Type B pancreatic cell (in vitro differentiated cells): ENCODE results near the gene TYRO3. TPM values are rescaled to one million over a fixed set of nuclear protein-coding genes. Genes with fewer than 3 reads are reported as not detected.

ENCODE experiments used
- DNase-seq: peaks from one replicate; pipeline ENCODE4 v3.0.0; 2021; ENCODE audit warnings: mixed read lengths; ENCODE audit not compliant: unreplicated experiment; ENCODE audit errors: extremely low spot score
- H3K27ac Mint-ChIP-seq: 2 replicates; pipeline ENCODE4 v1.8.0; 2021; ENCODE audit warnings: mild to moderate bottlenecking, mixed read lengths
- H3K27me3 Mint-ChIP-seq: 2 replicates; pipeline ENCODE4 v1.8.0; 2021; ENCODE audit warnings: mixed read lengths
- H3K36me3 Mint-ChIP-seq: 2 replicates; pipeline ENCODE4 v1.8.0; 2021; ENCODE audit warnings: mixed read lengths
- H3K4me1 Mint-ChIP-seq: one replicate; pipeline ENCODE4 v1.8.0; 2021; ENCODE audit warnings: mixed read lengths; ENCODE audit not compliant: unreplicated experiment
- H3K4me3 Mint-ChIP-seq: 2 replicates; pipeline ENCODE4 v1.8.0; 2021; ENCODE audit warnings: mild to moderate bottlenecking, mixed read lengths
- H3K9me3 Mint-ChIP-seq: 2 replicates; pipeline ENCODE4 v1.8.0; 2021; ENCODE audit warnings: mixed read lengths
- CTCF ChIP-seq: fragments of 200-600 bp; sonication (generic); conservative IDR thresholded peaks from 2 replicates; pipeline ENCODE4 v1.5.0; 2021; ENCODE audit warnings: antibody characterized with exemption, mild to moderate bottlenecking
- total RNA-seq: library from RNA; stranded (reverse); gene quantifications from 2 replicates; pipeline ENCODE4 v1.2.1, GENCODE V29; 2021; ENCODE audit warnings: low replicate concordance

Gene TYRO3
- total RNA-seq, 1 donor from 2014 or later, result 43.0 TPM

- no peaks in the 10 kb centered on the region for H3K9me3 Mint-ChIP-seq
- DNase-seq, result no peak
- H3K27ac Mint-ChIP-seq, result no peak overlapping the region
- H3K36me3 Mint-ChIP-seq, result no peaks in the 10 kb centered on the region
- H3K27me3 Mint-ChIP-seq, result peaks cover 6% of the 10 kb centered on the region
- H3K4me3 Mint-ChIP-seq, result no peak overlapping the region
- peaks cover 10% of the 10 kb centered on the region for H3K4me1 Mint-ChIP-seq
- no peak for TF ChIP-seq CTCF
Observed at GRCh38 chr15:41554343-41554742, 4.7 kb upstream of the TYRO3 start.

- Mint-ChIP-seq H3K27ac (peak overlapping the region; percentile 5), H3K27me3 (peaks cover 6% of the 10 kb centered on the region), H3K9me3 (no peaks in the 10 kb centered on the region), H3K4me1 (peaks cover 13% of the 10 kb centered on the region), H3K4me3 (no peak overlapping the region), H3K36me3 (no peaks in the 10 kb centered on the region)
- DNase-seq, result no peak
- TF ChIP-seq CTCF, result no peak
Observed at GRCh38 chr15:41554915-41555314, 4.1 kb upstream of the TYRO3 start.

GRCh38 chr15:41556677-41557076 lies 2.3 kb upstream of the TYRO3 start:
- Mint-ChIP-seq H3K4me3 (peak overlapping the region; percentile 40), H3K9me3 (no peaks in the 10 kb centered on the region), H3K27me3 (peaks cover 6% of the 10 kb centered on the region), H3K4me1 (peaks cover 22% of the 10 kb centered on the region), H3K27ac (no peak overlapping the region), H3K36me3 (no peaks in the 10 kb centered on the region)
- no peak for TF ChIP-seq CTCF
- no peak for DNase-seq

GRCh38 chr15:41557673-41558399 lies 1.2 kb upstream of the TYRO3 start:
- H3K27ac Mint-ChIP-seq, result peak overlapping the region; percentile 94
- TF ChIP-seq CTCF, result peak; percentile 96

GRCh38 chr15:41559239-41559782 lies 299 bp downstream of the TYRO3 start:
- Mint-ChIP-seq H3K9me3 (no peaks in the 10 kb centered on the region), H3K27me3 (peaks cover 6% of the 10 kb centered on the region), H3K4me1 (peaks cover 44% of the 10 kb centered on the region), H3K36me3 (no peaks in the 10 kb centered on the region), H3K27ac (peak overlapping the region; percentile 70), H3K4me3 (peak overlapping the region; percentile 87)
- DNase-seq, result no peak
- TF ChIP-seq CTCF, result no peak

More at GRCh38 chr15:41557673-41558399, 1.2 kb upstream of the TYRO3 start:
- Mint-ChIP-seq H3K4me1 (peaks cover 30% of the 10 kb centered on the region), H3K27me3 (peaks cover 6% of the 10 kb centered on the region), H3K9me3 (no peaks in the 10 kb centered on the region), H3K36me3 (no peaks in the 10 kb centered on the region), H3K4me3 (peak overlapping the region; percentile 95)
- peak; percentile 77 for DNase-seq
